Skin epidermis (tissue), 12 donors: ENCODE data around the gene MYLK3.
"Not testable (repeated sequence)": the region's sequence is repeated elsewhere in the genome, so short reads cannot be mapped to it uniquely, and the experiment has no call there.

ENCODE experiments used
- H3K27ac ChIP-seq, 21 experiments: fragments of 200-600 bp; sonication (generic) in 11 of 21; one replicate each; pipeline ENCODE4 v1.5.0; 2020; ENCODE audit warnings: mild to moderate bottlenecking in 3 of 21, inconsistent platforms in 2 of 21, moderate library complexity in 2 of 21
- H3K4me3 ChIP-seq, 7 experiments: fragments of 200-600 bp; sonication (generic) in 2 of 7; one replicate each; pipeline ENCODE4 v1.5.0; 2020; ENCODE audit warnings: inconsistent platforms in 2 of 7, mild to moderate bottlenecking in 2 of 7, moderate library complexity in 1 of 7

Gene MYLK3

DNA sequence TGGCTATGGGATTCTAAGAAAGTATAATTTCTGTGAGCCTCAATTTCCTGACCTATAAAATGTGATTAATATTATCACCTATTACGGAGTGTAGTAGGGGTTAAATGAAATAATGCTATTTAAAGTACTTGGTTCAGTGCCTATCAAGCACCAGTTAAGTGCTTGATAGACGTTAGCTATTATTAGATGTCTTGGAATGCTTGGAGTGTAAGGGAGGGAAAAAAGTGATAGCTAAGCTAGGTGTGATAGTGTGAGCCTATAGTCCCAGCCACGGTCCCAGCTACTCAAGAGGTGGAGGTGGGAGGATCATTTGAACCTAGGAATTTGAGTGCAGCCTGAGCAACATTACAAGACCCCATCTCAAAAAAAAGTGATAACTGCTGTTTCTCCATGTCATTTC is 51.2 kb downstream of the MYLK3 start:
- Histone ChIP-seq H3K27ac (no peak overlapping the region), H3K4me3 (no peak overlapping the region)

DNA sequence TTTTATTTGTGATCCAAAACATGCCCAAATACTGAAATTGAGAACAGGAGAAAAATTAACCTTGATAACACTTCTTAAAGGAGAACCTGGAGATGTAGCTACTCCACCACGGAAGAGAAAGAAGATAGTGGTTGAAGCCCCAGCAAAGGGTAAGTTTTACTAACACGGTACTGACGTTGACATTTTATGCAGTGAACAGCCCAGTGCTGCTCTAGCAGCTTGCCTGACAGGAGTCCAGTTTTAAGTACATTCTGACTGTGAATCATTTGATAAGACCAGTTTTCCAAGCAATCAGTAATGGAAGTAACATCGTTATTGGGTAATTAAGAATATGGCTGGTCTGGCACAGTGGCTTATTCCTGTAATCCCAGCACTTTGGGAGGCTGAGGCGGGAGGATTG is 52.2 kb downstream of the MYLK3 start:
- Histone ChIP-seq H3K27ac (no peak overlapping the region), H3K4me3 (no peak overlapping the region)

DNA sequence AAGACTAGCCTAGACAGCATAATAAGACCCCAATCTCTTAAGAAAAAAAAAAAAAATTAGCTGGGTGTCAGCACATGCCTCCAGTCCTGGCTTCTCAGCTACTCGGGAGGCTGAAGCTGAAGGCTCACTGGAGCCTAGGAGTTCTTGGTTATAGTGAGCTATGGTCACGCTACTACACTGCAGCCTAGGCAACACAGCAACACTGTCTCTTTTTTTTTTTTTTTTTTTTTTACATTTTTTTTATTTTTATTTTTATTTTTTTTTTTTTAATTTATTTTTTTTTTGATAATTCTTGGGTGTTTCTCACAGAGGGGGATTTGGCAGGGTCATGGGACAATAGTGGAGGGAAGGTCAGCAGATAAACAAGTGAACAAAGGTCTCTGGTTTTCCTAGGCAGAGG is 54.5 kb downstream of the MYLK3 start:
- Histone ChIP-seq H3K27ac (no peak overlapping the region), H3K4me3 (no peak overlapping the region)

DNA sequence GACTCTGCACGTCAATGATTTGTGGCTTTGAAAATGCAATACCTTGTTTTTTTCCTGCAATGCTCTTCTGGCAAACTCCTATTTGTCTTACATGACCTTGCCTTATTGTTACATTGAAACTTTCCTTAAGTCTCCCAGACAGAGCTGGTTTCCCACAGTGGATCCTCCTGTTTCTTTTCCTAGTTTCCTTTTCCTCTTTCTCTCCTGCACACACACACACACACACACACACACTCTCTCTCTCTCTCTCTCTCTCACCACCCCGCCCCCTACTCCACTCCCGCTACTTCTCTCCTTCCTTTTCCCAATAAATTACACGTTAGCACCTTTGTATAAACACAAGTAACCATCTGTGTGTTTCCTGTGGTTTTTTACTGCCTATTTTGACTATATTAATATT is 56.4 kb downstream of the MYLK3 start:
- H3K4me3 ChIP-seq, result no peak overlapping the region

GRCh38 chr16:46690281-46691178 is 57.6 kb downstream of the MYLK3 start:
- Histone ChIP-seq H3K27ac (peak overlapping the region in 11 of 21 experiments; percentile 4 to 96 (median 89)), H3K4me3 (peak overlapping the region; percentile 70 to 97 (median 87))

More for the DNA sequence above, 56.4 kb downstream of the MYLK3 start:
- no peak overlapping the region for H3K27ac ChIP-seq

GRCh38 chr16:46689365-46690280 is 58.5 kb downstream of the MYLK3 start, which contains the start of gene ORC6:
Gene ORC6, plus strand, starts transcription at chr16:46689659. Its CDS starts 47 bp downstream, at chr16:46689706.
- H3K27ac ChIP-seq, result peak within 1 kb of the TSS; percentile 69 to 96 (median 90)
- H3K4me3 ChIP-seq, result peak within 1 kb of the TSS; percentile 70 to 97 (median 87)

DNA sequence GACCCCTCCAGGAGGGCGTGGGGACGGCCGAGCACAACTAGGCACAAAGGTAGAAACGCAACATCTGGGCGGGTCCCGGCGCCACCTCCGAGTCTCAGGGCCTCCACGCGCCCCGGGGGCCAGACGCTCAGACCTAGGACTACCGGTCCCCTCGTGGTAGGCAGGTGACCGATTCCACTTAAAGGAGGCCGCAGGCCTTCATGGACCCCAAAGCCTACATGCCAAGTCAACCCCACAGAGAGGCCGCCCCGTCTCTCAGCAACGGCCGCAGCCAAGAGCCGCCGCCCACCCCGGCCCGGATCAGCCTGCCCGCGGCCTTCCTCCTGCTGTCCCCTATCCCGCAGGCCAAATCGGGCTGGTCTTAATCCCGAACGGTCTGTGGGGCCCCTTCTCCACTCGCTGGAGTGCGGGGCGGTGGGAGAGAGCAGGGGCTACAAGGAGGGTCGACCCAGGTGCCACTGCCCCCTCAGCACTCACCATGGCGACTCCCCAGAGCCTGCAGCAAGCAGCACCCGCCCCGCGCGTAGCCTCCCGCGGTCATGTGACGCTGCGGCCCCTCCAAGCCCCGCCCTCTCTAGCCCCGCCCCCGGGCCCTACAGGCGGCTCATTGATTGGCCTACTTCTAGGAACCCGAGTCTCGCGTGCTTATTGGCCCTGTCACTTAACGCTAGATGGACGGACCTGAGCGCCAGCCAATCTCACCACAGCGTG is 59.3 kb downstream of the MYLK3 start, which contains the start of gene VPS35:
TSS of gene VPS35 (minus strand) at position 525 of the 711 bp plus-strand sequence. CDS start at position 480, 45 bp downstream.
- Histone ChIP-seq H3K27ac (peak within 1 kb of the TSS; percentile 69 to 96 (median 90)), H3K4me3 (peak within 1 kb of the TSS; percentile 70 to 97 (median 87))

GRCh38 chr16:46688101-46688653 is 60.0 kb downstream of the MYLK3 start:
- peak overlapping the region; percentile 69 to 96 (median 90) for H3K27ac ChIP-seq
- H3K4me3 ChIP-seq, result peak overlapping the region; percentile 70 to 97 (median 87)

DNA sequence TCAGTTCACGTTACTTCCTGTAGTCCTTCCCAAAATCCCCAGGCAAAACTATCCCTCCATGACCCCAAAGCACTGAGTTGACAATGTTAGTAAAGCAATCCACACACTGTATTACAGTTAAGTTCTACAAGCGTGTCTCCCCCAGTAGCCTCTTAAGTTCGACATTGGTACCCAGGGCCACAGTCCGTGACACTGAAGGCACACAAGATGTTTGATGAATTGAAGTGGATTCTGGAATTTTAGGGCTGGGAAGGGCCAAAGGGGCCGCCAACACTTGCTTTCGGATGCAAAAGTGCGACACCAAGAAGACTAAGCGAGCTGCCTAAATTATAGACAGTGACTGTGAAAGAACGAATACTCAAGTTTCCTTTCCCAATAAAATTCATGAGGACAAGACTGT is 60.7 kb downstream of the MYLK3 start:
- Histone ChIP-seq H3K27ac (peak overlapping the region in 5 of 21 experiments; percentile 87 to 93 (median 88)), H3K4me3 (peak overlapping the region in 5 of 7 experiments; percentile 70 to 97 (median 87))

DNA sequence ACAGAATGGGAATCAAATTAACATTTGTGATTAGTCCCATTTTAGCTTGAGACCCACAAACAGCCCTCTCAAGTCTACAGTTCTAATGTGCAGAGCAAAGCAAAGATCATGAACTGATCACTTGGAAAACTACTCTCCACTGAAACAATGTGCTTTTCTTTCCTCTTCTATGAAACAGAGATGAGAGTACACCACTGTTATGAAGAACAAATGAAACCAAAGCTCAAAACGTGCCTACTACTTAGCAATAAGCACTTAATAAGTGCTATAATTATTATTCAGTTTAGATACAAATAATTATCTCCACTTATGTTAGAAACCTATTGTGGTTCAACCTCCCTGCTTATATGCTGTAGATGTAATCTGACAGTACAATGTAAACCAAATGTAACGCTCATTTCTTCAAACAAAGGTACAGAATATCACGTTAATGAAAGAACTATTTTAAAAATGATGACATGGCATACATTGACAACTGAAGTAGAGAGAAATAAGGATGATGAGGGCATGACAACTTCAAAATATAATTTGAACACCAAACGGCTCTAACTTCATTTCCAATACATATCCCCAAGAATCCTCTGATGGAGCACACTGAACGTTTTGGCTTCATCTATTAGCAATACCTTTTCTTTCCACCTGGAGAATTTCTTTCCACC is 61.2 kb downstream of the MYLK3 start:
- H3K4me3 ChIP-seq, result peak overlapping the region in 1 of 7 experiments; percentile 87
- H3K27ac ChIP-seq, result peak overlapping the region in 1 of 21 experiments; percentile 88

DNA sequence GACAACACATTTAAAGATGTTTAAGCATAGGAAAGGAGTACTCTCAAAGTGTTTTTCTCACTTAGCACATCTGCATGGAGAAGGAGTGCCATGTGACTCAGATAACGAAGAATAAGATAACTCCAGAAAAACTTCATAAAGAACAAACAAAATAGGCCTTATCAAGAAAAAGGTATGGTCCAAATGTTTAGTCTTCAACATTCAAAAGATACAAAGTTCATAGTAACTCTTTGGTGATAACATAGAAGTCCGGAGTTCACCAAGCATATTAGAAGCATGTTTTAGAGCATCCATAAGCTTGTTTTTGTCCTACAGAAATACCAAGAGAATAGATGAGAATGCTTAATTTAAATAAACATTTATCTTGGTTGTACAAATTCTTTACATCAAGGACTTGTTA is 66.3 kb downstream of the MYLK3 start:
- H3K27ac ChIP-seq, H3K4me3 ChIP-seq: not testable (repeated sequence)

GRCh38 chr16:46677943-46678342 is 70.2 kb downstream of the MYLK3 start:
- not testable (repeated sequence) for H3K4me3 ChIP-seq, H3K27ac ChIP-seq

DNA sequence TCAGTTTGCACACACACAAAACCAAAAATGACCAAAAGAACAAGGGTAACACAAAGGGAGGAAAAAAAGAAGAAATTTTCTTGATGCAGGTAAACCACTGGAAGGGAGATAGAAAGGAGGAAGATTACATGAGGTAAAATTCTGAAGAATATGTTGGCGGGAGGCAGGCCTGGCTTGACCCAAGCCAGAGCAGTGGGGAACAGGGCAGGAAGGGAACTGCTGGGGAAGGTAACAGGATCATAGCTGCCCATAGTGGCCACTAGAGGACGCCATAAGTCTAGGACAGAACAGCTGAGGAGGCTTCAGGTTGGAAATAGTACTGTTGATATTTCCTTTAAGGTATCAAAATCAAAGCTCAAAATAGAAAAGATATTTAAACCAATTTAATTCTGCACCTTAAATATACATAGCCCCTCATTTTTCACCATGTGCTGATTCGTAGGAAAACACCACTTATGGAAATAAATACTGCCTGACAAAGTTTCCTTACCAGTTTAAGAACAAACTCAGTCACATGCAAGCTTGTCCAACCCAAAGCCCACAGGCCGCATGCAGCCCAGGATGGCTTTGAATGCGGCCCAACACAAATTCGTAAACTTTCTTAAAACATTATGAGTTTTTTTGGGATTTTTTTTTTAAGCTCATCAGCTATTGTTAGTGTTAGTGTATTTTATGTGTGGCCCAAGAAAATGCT is 74.7 kb downstream of the MYLK3 start:
- Histone ChIP-seq H3K4me3 (no peak overlapping the region), H3K27ac (no peak overlapping the region)

- Histone ChIP-seq H3K4me3 (no peak overlapping the region), H3K27ac (no peak overlapping the region)
Measured at GRCh38 chr16:46662123-46662522, 86.0 kb downstream of the MYLK3 start.

DNA sequence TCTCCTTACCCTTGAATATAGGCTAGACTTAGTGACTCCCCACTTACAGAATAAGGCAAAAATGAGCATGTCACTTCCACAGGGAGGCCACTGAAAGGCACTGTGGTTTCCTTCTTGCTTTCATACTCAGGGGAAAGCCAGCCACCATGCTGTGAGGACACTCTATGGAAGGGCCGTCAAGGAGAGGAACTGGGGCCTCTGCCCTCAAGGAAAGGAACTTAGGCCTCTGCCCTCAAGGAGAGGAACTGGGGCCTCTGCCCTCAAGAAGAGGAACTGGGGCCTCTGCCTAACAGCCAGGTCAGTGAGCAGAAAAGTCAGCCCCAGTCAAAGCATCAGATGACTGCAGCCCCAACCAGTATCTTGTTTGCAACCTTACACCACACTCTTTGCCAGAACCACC is 89.2 kb downstream of the MYLK3 start:
- H3K27ac ChIP-seq, result peak overlapping the region in 1 of 21 experiments; percentile 7
- H3K4me3 ChIP-seq, result no peak overlapping the region
